Measurements from ENCODE around the gene GJC2.

GJC2 gene

DNA sequence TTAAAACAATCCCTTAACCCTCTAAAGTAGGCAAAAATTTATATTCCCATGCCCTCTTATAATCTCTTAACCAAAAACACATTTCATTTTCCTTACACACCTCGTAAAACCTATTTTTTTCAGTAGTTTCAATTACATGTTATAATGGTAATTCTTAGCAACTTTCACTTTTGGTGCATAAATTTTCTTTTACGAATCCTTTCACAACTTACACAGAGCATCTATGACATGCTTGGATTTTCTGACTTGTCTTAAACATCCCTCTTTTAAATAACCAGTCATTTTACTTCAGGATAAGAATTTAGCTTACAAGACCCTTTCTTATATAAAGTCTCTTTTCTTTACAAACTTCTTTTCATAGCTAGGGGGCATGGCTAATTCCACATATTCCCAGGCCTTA lies 31.7 kb upstream of the GJC2 start:
- peaks cover 29% of the 10 kb centered on the region for H3K9me3 ChIP-seq (ENCODE audit: control insufficient read depth, insufficient read depth, low read length)
- no peak overlapping the region for H3K4me3 ChIP-seq (ENCODE audit: low read depth, low read length)
- no peaks in the 10 kb centered on the region for H3K4me1 ChIP-seq (ENCODE audit: control insufficient read depth, insufficient read depth, low read length)
- no peak overlapping the region for H3K9ac ChIP-seq (ENCODE audit: low read depth, low read length)
- no peaks in the 10 kb centered on the region for H3K36me3 ChIP-seq (ENCODE audit: control insufficient read depth, insufficient read depth, low read length)
- H3K27ac ChIP-seq (ENCODE audit: low read depth, low read length) = no peak overlapping the region
- 0 out of 2 replicates have a peak, but pooled peaks cover 7% of the 10 kb centered on the region for H3K27me3 ChIP-seq (ENCODE audit: control insufficient read depth, insufficient read depth, low read length)

DNA sequence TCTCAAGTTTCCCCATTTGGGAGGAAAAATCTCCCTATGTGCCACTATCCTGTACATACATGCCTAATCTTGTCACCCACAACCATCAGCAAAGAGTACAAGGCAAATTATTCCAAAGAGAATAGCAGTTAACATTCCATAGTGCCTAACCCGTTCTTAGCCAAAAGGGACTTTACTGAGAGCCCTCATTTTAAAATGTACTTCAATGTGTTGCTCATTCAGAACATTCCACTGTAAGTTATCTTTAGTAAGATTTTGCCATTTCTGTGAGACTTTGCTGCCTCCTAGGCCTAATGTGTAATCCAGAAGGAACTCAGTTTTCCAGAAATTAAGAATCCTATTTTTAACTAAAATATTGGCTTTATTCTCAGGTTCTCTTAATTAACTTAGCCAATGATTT lies 29.4 kb upstream of the GJC2 start:
- Histone ChIP-seq H3K9me3 (ENCODE audit: control insufficient read depth, insufficient read depth, low read length) (peaks cover 26% of the 10 kb centered on the region), H3K27ac (ENCODE audit: low read depth, low read length) (no peak overlapping the region), H3K4me1 (ENCODE audit: control insufficient read depth, insufficient read depth, low read length) (no peaks in the 10 kb centered on the region), H3K4me3 (ENCODE audit: low read depth, low read length) (no peak overlapping the region), H3K36me3 (ENCODE audit: control insufficient read depth, insufficient read depth, low read length) (no peaks in the 10 kb centered on the region), H3K27me3 (ENCODE audit: control insufficient read depth, insufficient read depth, low read length) (peaks cover 16% of the 10 kb centered on the region; the same call in 1 of the 2 replicates), H3K9ac (ENCODE audit: low read depth, low read length) (no peak overlapping the region)

DNA sequence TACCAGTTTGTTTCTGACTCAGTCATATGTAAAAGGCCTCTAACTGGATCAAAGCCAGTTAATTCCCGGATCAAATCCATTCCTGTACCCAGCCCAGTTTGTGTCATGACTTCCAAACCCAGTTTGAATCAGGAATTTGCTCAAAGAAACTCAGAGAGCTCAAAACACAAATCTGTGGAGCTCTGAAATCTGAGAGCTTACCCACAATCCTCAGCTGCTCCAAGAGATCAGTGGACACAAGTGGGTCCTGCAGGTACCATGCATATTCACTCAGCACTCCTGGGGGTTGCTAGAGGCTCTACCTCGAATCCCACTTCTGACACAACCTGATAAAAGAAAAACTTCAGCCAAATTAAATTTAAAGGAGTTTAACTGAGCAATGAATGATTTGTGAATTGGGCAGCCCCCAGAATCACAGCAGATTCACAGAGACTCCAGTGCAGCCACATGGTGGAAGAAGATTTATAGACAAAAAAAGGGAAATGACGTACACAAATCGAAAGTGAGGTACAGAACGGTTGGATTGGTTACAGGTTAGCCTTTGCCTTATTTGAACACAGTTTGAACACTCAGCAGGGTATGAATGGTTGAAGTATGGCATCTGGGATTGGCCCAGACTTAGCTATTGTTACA lies 28.8 kb upstream of the GJC2 start:
- peaks cover 16% of the 10 kb centered on the region; the same call in 1 of the 2 replicates for H3K27me3 ChIP-seq (ENCODE audit: control insufficient read depth, insufficient read depth, low read length)
- H3K4me1 ChIP-seq (ENCODE audit: control insufficient read depth, insufficient read depth, low read length) = no peaks in the 10 kb centered on the region
- H3K36me3 ChIP-seq (ENCODE audit: control insufficient read depth, insufficient read depth, low read length) = no peaks in the 10 kb centered on the region
- no peak overlapping the region for H3K9ac ChIP-seq (ENCODE audit: low read depth, low read length)
- peaks cover 24% of the 10 kb centered on the region for H3K9me3 ChIP-seq (ENCODE audit: control insufficient read depth, insufficient read depth, low read length)
- H3K27ac ChIP-seq (ENCODE audit: low read depth, low read length) = no peak overlapping the region
- H3K4me3 ChIP-seq (ENCODE audit: low read depth, low read length) = no peak overlapping the region

DNA sequence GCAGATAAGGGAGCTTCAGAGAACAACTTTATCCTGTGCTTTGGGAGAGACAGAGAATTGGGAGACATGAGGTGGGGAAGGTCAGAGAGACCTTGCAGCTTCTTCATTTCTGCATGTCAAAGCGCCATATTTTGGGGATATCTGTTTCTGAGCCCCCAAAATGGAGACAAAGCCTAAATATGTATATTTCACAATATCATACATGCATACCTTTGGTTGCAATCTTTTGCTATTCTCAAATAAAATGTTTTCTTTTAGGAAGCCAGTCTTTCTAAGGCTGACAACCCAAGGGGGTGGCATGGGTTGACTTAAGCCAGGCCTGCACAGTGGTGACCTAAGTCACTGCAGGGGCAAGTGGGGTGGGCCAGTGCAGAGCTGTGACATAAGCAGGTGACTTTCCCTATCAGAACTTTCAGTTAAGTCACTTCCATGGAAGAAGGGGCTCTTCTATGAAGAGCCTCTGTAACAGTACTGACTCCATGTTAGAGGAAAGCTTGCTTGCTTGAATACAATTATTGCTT lies 26.7 kb upstream of the GJC2 start:
- no peak overlapping the region for H3K4me3 ChIP-seq (ENCODE audit: low read depth, low read length)
- no peak overlapping the region for H3K9ac ChIP-seq (ENCODE audit: low read depth, low read length)
- peaks cover 24% of the 10 kb centered on the region for H3K27me3 ChIP-seq (ENCODE audit: control insufficient read depth, insufficient read depth, low read length)
- no peaks in the 10 kb centered on the region for H3K4me1 ChIP-seq (ENCODE audit: control insufficient read depth, insufficient read depth, low read length)
- peaks cover 15% of the 10 kb centered on the region for H3K9me3 ChIP-seq (ENCODE audit: control insufficient read depth, insufficient read depth, low read length)
- H3K27ac ChIP-seq (ENCODE audit: low read depth, low read length) = no peak overlapping the region
- no peaks in the 10 kb centered on the region for H3K36me3 ChIP-seq (ENCODE audit: control insufficient read depth, insufficient read depth, low read length)

DNA sequence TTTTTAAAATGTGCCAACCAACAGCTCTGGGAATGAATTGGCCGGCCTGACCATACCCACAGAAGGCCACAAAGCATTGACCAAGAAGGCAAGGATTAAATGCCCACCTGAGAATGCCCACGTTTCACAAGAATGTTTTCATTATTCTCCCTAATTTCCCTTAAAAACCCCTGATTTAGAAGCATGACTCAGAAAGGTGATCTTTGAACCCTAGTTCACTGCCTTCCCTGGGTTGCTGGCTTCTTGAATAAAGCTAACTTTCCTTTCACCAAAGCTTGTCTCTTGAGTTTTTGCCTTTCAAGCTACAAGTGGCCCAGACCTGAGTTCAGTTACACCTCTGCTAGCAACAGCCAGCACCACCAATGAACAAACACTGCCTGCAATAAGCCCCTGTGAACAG lies 26.2 kb upstream of the GJC2 start:
- H3K4me3 ChIP-seq (ENCODE audit: low read depth, low read length) = no peak overlapping the region
- H3K9me3 ChIP-seq (ENCODE audit: control insufficient read depth, insufficient read depth, low read length) = peaks cover 10% of the 10 kb centered on the region; the same call in 1 of the 2 replicates
- H3K27me3 ChIP-seq (ENCODE audit: control insufficient read depth, insufficient read depth, low read length) = peaks cover 24% of the 10 kb centered on the region
- no peaks in the 10 kb centered on the region for H3K4me1 ChIP-seq (ENCODE audit: control insufficient read depth, insufficient read depth, low read length)
- no peaks in the 10 kb centered on the region for H3K36me3 ChIP-seq (ENCODE audit: control insufficient read depth, insufficient read depth, low read length)
- H3K27ac ChIP-seq (ENCODE audit: low read depth, low read length) = no peak overlapping the region
- H3K9ac ChIP-seq (ENCODE audit: low read depth, low read length) = no peak overlapping the region

DNA sequence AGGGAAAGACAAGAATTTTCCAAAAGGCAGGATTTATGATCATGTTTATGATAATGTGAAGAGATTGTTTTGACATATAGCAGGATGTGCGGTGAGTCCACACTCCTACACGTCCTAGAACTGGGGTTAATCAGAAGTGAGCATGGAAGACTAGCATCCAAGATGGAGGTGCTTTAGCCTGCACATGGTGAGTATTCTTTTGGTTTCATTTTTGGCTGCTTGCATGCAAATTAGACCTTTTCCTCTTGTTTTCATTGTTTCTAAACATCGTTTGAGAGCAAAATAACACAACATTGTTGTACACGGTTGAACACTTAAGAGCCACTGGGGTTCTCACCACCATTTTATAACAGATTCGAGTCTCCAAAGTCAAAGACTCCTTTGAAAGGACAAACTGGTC lies 24.5 kb upstream of the GJC2 start:
- peaks cover 29% of the 10 kb centered on the region for H3K27me3 ChIP-seq (ENCODE audit: control insufficient read depth, insufficient read depth, low read length)
- H3K36me3 ChIP-seq (ENCODE audit: control insufficient read depth, insufficient read depth, low read length) = no peaks in the 10 kb centered on the region
- no peak overlapping the region for H3K27ac ChIP-seq (ENCODE audit: low read depth, low read length)
- H3K4me3 ChIP-seq (ENCODE audit: low read depth, low read length) = no peak overlapping the region
- H3K9me3 ChIP-seq (ENCODE audit: control insufficient read depth, insufficient read depth, low read length) = peaks cover 2% of the 10 kb centered on the region; the same call in 1 of the 2 replicates
- H3K9ac ChIP-seq (ENCODE audit: low read depth, low read length) = no peak overlapping the region
- H3K4me1 ChIP-seq (ENCODE audit: control insufficient read depth, insufficient read depth, low read length) = no peaks in the 10 kb centered on the region

DNA sequence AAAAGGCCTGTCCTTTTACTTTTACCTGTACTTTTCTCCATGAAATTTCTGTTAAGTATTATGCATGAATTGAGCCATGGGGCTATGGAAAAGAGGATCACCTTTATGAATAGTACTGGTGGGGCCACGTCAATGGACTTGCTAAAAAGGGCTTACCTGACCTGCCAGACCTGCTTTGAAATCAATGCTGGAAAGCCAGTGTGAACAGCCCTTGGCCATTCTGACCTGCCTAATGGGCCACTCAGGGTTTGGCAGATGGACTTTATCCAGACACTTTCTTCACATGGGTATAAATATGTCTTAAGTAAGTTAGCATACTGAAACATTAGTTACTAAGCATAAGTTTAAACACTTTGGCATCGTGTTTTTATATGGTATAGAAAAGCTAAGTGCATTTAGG lies 18.0 kb upstream of the GJC2 start:
- no peak overlapping the region for H3K9ac ChIP-seq (ENCODE audit: low read depth, low read length)
- no peak overlapping the region for H3K27ac ChIP-seq (ENCODE audit: low read depth, low read length)
- no peaks in the 10 kb centered on the region for H3K36me3 ChIP-seq (ENCODE audit: control insufficient read depth, insufficient read depth, low read length)
- H3K4me3 ChIP-seq (ENCODE audit: low read depth, low read length) = no peak overlapping the region
- H3K27me3 ChIP-seq (ENCODE audit: control insufficient read depth, insufficient read depth, low read length) = peaks cover 33% of the 10 kb centered on the region
- no peaks in the 10 kb centered on the region for H3K9me3 ChIP-seq (ENCODE audit: control insufficient read depth, insufficient read depth, low read length)
- no peaks in the 10 kb centered on the region for H3K4me1 ChIP-seq (ENCODE audit: control insufficient read depth, insufficient read depth, low read length)

DNA sequence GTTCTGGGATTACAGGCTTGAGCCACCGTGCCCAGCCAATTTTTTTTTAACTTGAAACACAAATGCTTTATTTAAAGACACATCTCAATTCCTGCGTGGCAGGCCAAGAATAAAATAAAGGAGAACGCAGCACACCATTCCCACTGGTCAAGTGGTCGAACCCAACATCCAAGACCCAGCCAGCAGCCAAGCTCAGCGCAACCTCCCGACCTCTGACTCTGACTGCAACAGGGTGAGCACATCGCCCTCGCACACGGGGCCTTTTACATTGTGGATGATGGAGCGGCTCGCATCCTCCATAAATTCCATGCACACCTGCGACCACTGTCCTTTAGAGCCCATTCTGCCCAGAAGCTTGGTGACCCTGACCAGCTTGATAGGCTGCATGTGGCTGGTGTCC lies 15.1 kb upstream of the GJC2 start:
- Histone ChIP-seq H3K9ac (ENCODE audit: low read depth, low read length) (no peak overlapping the region), H3K27me3 (ENCODE audit: control insufficient read depth, insufficient read depth, low read length) (peaks cover 38% of the 10 kb centered on the region), H3K36me3 (ENCODE audit: control insufficient read depth, insufficient read depth, low read length) (no peaks in the 10 kb centered on the region), H3K27ac (ENCODE audit: low read depth, low read length) (no peak overlapping the region), H3K4me1 (ENCODE audit: control insufficient read depth, insufficient read depth, low read length) (no peaks in the 10 kb centered on the region), H3K9me3 (ENCODE audit: control insufficient read depth, insufficient read depth, low read length) (no peaks in the 10 kb centered on the region), H3K4me3 (ENCODE audit: low read depth, low read length) (no peak overlapping the region)

DNA sequence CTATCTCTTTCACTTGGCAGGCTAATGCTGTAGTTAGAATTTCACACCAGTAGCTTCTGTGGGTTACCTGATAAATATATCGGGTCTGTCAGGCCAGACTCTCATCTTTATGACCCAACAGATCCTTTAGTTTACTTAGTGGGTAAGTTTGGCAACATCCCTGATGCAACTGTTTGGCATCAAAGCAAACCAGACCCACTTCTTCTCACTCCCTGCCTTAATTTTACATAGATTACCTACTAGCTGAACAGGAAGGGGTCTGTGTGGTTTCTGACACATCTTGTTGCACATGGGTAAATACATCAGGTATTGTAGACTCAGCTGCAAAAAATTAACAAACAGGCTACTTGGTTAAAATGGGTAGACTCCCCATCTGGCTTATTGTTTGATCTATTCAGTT lies 12.8 kb upstream of the GJC2 start:
- H3K36me3 ChIP-seq (ENCODE audit: control insufficient read depth, insufficient read depth, low read length) = no peaks in the 10 kb centered on the region
- peaks cover 6% of the 10 kb centered on the region; the same call in 1 of the 2 replicates for H3K4me1 ChIP-seq (ENCODE audit: control insufficient read depth, insufficient read depth, low read length)
- peaks cover 34% of the 10 kb centered on the region for H3K27me3 ChIP-seq (ENCODE audit: control insufficient read depth, insufficient read depth, low read length)
- no peak overlapping the region for H3K9ac ChIP-seq (ENCODE audit: low read depth, low read length)
- no peak overlapping the region for H3K4me3 ChIP-seq (ENCODE audit: low read depth, low read length)
- no peaks in the 10 kb centered on the region for H3K9me3 ChIP-seq (ENCODE audit: control insufficient read depth, insufficient read depth, low read length)
- H3K27ac ChIP-seq (ENCODE audit: low read depth, low read length) = no peak overlapping the region

DNA sequence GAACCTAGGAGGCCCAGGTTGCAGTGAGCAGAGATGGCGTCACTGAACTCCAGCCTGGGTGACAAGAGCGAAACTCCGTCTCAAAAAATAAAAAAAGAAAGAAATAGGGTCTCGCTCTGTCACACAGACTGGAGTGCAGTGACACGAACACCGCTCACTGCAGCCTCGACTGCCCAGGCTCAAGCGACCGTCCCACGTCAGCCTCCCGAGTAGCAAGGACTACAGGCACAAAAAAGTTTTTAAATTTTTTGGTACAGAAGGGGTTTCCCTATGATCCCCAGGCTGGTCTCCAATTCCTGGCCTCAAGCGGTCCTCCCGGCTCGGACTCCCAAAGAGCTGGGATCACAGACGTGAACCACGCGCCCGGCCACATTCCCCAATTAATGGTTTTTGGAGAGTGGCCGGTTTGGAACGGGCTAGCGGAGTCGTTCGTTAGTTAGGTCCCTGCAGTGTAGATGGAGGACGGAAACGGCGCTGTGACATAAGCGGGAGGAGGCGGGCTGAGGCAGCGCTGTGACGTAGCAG lies 10.3 kb upstream of the GJC2 start:
- no peaks in the 10 kb centered on the region for H3K9me3 ChIP-seq (ENCODE audit: control insufficient read depth, insufficient read depth, low read length)
- peaks cover 34% of the 10 kb centered on the region for H3K27me3 ChIP-seq (ENCODE audit: control insufficient read depth, insufficient read depth, low read length)
- peak overlapping the region; percentile 87 for H3K27ac ChIP-seq (ENCODE audit: low read depth, low read length)
- H3K36me3 ChIP-seq (ENCODE audit: control insufficient read depth, insufficient read depth, low read length) = no peaks in the 10 kb centered on the region
- H3K4me3 ChIP-seq (ENCODE audit: low read depth, low read length) = peak overlapping the region; percentile 87
- peaks cover 6% of the 10 kb centered on the region; the same call in 1 of the 2 replicates for H3K4me1 ChIP-seq (ENCODE audit: control insufficient read depth, insufficient read depth, low read length)
- H3K9ac ChIP-seq (ENCODE audit: low read depth, low read length) = peak overlapping the region; percentile 63; the same call in 1 of the 2 replicates

DNA sequence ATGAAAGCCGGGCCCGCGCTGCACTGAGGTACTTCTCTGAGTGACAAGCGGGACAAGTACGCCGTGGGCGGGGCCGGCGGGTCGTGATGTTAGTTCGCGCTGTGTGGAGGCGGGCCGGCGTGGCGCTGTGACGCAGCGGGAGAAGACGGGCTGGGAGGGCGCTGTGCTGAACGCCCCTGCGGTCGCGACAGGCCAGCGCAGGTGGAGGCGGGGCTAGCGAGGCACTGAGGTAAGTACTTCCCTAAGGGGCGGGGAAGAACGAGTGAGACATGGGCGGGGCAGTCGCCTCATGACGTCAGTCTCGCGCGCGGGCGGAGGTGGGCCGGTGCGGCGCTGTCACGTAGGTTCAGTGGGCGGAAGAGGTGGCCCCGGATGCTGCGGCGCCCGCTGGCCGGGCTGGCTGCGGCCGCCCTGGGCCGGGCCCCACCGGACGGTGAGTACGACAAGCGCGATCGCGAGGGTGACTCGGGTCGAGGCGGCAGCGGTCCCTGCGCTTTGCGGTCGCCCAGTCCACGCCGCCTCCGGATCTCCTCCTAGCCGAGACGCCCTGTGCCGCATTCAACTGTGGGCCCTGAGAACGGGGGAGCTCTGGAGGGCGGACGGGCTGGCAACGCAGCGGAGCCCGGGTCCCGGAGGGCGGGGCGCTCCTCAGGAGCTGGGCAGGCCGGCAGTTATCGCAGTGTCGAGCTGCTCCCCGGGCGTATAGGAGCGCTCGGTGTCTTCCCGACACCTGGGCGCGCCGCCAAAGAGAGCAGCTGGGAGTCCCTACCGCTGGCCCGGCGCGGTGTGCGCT lies 9.6 kb upstream of the GJC2 start, which contains the start of gene GUK1:
Gene GUK1, plus strand, starts transcription at position 349 of the 793 bp plus-strand sequence. Its CDS starts 24 bp downstream, at position 373.
- H3K9ac ChIP-seq (ENCODE audit: low read depth, low read length) = peak within 1 kb of the TSS; percentile 79
- H3K9me3 ChIP-seq (ENCODE audit: control insufficient read depth, insufficient read depth, low read length) = no peaks in the 10 kb centered on the region
- H3K4me1 ChIP-seq (ENCODE audit: control insufficient read depth, insufficient read depth, low read length) = peaks cover 6% of the 10 kb centered on the region; the same call in 1 of the 2 replicates
- H3K27ac ChIP-seq (ENCODE audit: low read depth, low read length) = peak within 1 kb of the TSS; percentile 87
- peaks cover 29% of the 10 kb centered on the region for H3K27me3 ChIP-seq (ENCODE audit: control insufficient read depth, insufficient read depth, low read length)
- peak within 1 kb of the TSS; percentile 87 for H3K4me3 ChIP-seq (ENCODE audit: low read depth, low read length)
- no peaks in the 10 kb centered on the region for H3K36me3 ChIP-seq (ENCODE audit: control insufficient read depth, insufficient read depth, low read length)
